GM12873 (cell line): ENCODE results near the gene MCF2L.

ENCODE experiments used
- CTCF ChIP-seq: IDR thresholded peaks from 2 replicates; pipeline ENCODE4 v1.5.1; 2012; ENCODE audit warnings: low read depth, mild to moderate bottlenecking, moderate library complexity, low read length, control low read depth; ENCODE audit not compliant: insufficient read depth; ENCODE audit errors: missing control alignments

MCF2L gene

GRCh38 chr13:113080901-113081521, 112.0 kb downstream of the MCF2L start:
- no peak for TF ChIP-seq CTCF

GRCh38 chr13:113082198-113083021, 113.4 kb downstream of the MCF2L start:
- no peak for TF ChIP-seq CTCF

GRCh38 chr13:113083022-113083373, 114.0 kb downstream of the MCF2L start:
- no peak for TF ChIP-seq CTCF

- no peak for TF ChIP-seq CTCF
Measured at GRCh38 chr13:113083402-113084061, 114.5 kb downstream of the MCF2L start.

- TF ChIP-seq CTCF, result peak; percentile 17
Measured at GRCh38 chr13:113084094-113084942, 115.3 kb downstream of the MCF2L start.

- no peak for TF ChIP-seq CTCF
Measured at GRCh38 chr13:113084943-113085540, 116.0 kb downstream of the MCF2L start.
